GM12891 (cell line): ENCODE data around the gene IGF2.

ENCODE experiments used
- PAX5 ChIP-seq: IDR thresholded peaks from 2 replicates; pipeline ENCODE4 v1.6.1; 2011; ENCODE audit warnings: low read length, moderate library complexity, mild to moderate bottlenecking; ENCODE audit not compliant: insufficient read depth, severe bottlenecking
- POLR2A ChIP-seq: IDR thresholded peaks from 2 replicates; pipeline ENCODE4 v1.6.1; 2011; ENCODE audit warnings: low read depth, low read length, control low read depth
- POLR2AphosphoS5 ChIP-seq: IDR thresholded peaks from 2 replicates; pipeline ENCODE4 v1.6.1; 2011; ENCODE audit warnings: low read depth, low read length, control low read depth
- SPI1 ChIP-seq: IDR thresholded peaks from 2 replicates; pipeline ENCODE4 v1.6.1; 2011; ENCODE audit warnings: low read depth, low read length, control low read depth
- TAF1 ChIP-seq: IDR thresholded peaks from 2 replicates; pipeline ENCODE4 v1.6.1; 2011; ENCODE audit warnings: low read depth, low read length, control low read depth

GRCh38 chr11:2091786-2092463 is 47.3 kb downstream of the IGF2 start:
- TF ChIP-seq POLR2A (no peak), PAX5 (no peak), POLR2AphosphoS5 (no peak), TAF1 (no peak), SPI1 (no peak)
